Stimulated activated naive CD8-positive, alpha-beta T cell treated with anti-CD3 and anti-CD28 coated beads, Interleukin-15, amount 100 ng/mL, for 72 hours (primary cell): Measurements from ENCODE around the gene DDAH1.
"Not testable (repeated sequence)": the region's sequence is repeated elsewhere in the genome, so short reads cannot be mapped to it uniquely, and the experiment has no call there.

ENCODE experiments used
- ATAC-seq: fragments of 150-1000 bp; cut with Tn5 transposase; 2 replicates; pipeline ENCODE4 v1.10.0; 2021; ENCODE audit warnings: mild to moderate bottlenecking, moderate library complexity
- DNase-seq, 2 donors: peaks; one replicate each; pipeline ENCODE4 v3.0.0; 2021 to 2022
- H3K27ac Mint-ChIP-seq, 2 donors: one replicate each; pipeline ENCODE4 v1.8.0; 2022; ENCODE audit warnings: mild to moderate bottlenecking in 2 of 2, mixed read lengths in 2 of 2, moderate library complexity in 2 of 2
- H3K27me3 Mint-ChIP-seq: one replicate; pipeline ENCODE4 v1.8.0; 2022; ENCODE audit warnings: mixed read lengths
- H3K4me1 Mint-ChIP-seq: one replicate; pipeline ENCODE4 v1.8.0; 2022; ENCODE audit warnings: mild to moderate bottlenecking, mixed read lengths
- H3K4me3 Mint-ChIP-seq, 2 donors: one replicate each; pipeline ENCODE4 v1.8.0; 2022; ENCODE audit warnings: mild to moderate bottlenecking in 2 of 2, mixed read lengths in 2 of 2, moderate library complexity in 1 of 2
- H3K9me3 Mint-ChIP-seq, 2 donors: one replicate each; pipeline ENCODE4 v1.8.0; 2022; ENCODE audit warnings: mixed read lengths in 2 of 2

The DDAH1 gene

GRCh38 chr1:85347908-85348307 is 117.1 kb downstream of the DDAH1 start:
- no peaks in the 10 kb centered on the region for H3K27me3 Mint-ChIP-seq
- DNase-seq = no peak
- H3K27ac Mint-ChIP-seq = no peak overlapping the region
- H3K4me1 Mint-ChIP-seq = no peaks in the 10 kb centered on the region
- H3K4me3 Mint-ChIP-seq = no peak overlapping the region
- ATAC-seq = no peak
- no peaks in the 10 kb centered on the region for H3K9me3 Mint-ChIP-seq

- not testable (repeated sequence) for H3K4me3 Mint-ChIP-seq, H3K4me1 Mint-ChIP-seq, DNase-seq, ATAC-seq, H3K27me3 Mint-ChIP-seq, H3K9me3 Mint-ChIP-seq, H3K27ac Mint-ChIP-seq
Observed at GRCh38 chr1:85347275-85347674, 117.7 kb downstream of the DDAH1 start.

- H3K27ac Mint-ChIP-seq = no peak overlapping the region
- no peaks in the 10 kb centered on the region for H3K4me1 Mint-ChIP-seq
- H3K4me3 Mint-ChIP-seq = no peak overlapping the region
- H3K9me3 Mint-ChIP-seq = no peaks in the 10 kb centered on the region
- H3K27me3 Mint-ChIP-seq = peaks cover 20% of the 10 kb centered on the region
- ATAC-seq = no peak
- DNase-seq = no peak
Observed at GRCh38 chr1:85344256-85344694, 120.7 kb downstream of the DDAH1 start.

GRCh38 chr1:85343612-85344255 is 121.2 kb downstream of the DDAH1 start:
- DNase-seq (no peak), ATAC-seq (no peak)
- Mint-ChIP-seq H3K4me1 (no peaks in the 10 kb centered on the region), H3K27ac (no peak overlapping the region), H3K4me3 (no peak overlapping the region), H3K27me3 (peaks cover 24% of the 10 kb centered on the region), H3K9me3 (no peaks in the 10 kb centered on the region)

GRCh38 chr1:85343213-85343611 is 121.7 kb downstream of the DDAH1 start:
- H3K4me3 Mint-ChIP-seq = no peak overlapping the region
- H3K27me3 Mint-ChIP-seq = peaks cover 24% of the 10 kb centered on the region

GRCh38 chr1:85342207-85342606 is 122.8 kb downstream of the DDAH1 start:
- DNase-seq (no peak), ATAC-seq (no peak)
- Mint-ChIP-seq H3K27me3 (peaks cover 24% of the 10 kb centered on the region), H3K9me3 (no peaks in the 10 kb centered on the region), H3K27ac (no peak overlapping the region), H3K4me3 (no peak overlapping the region), H3K4me1 (no peaks in the 10 kb centered on the region)

More at GRCh38 chr1:85343213-85343611, 121.7 kb downstream of the DDAH1 start:
- no peak overlapping the region for H3K27ac Mint-ChIP-seq
- ATAC-seq = no peak
- DNase-seq = no peak
- H3K9me3 Mint-ChIP-seq = no peaks in the 10 kb centered on the region
- H3K4me1 Mint-ChIP-seq = no peaks in the 10 kb centered on the region

- Mint-ChIP-seq H3K4me1 (no peaks in the 10 kb centered on the region), H3K4me3 (no peak overlapping the region), H3K27me3 (peaks cover 24% of the 10 kb centered on the region), H3K27ac (no peak overlapping the region), H3K9me3 (no peaks in the 10 kb centered on the region)
- no peak for DNase-seq
- no peak for ATAC-seq
Observed at GRCh38 chr1:85340427-85340826, 124.5 kb downstream of the DDAH1 start.

GRCh38 chr1:85339656-85340399 is 125.1 kb downstream of the DDAH1 start:
- Mint-ChIP-seq H3K4me1 (peaks cover 4% of the 10 kb centered on the region), H3K27ac (no peak overlapping the region), H3K4me3 (no peak overlapping the region), H3K9me3 (no peaks in the 10 kb centered on the region), H3K27me3 (peaks cover 24% of the 10 kb centered on the region)
- DNase-seq = no peak
- no peak for ATAC-seq

GRCh38 chr1:85339089-85339488 is 125.9 kb downstream of the DDAH1 start:
- DNase-seq = no peak
- Mint-ChIP-seq H3K27ac (no peak overlapping the region), H3K4me1 (peaks cover 12% of the 10 kb centered on the region), H3K4me3 (no peak overlapping the region), H3K9me3 (peaks cover 2 to 7% of the 10 kb centered on the region in 2 donors), H3K27me3 (peaks cover 24% of the 10 kb centered on the region)
- no peak for ATAC-seq

GRCh38 chr1:85334962-85335361 is 130.0 kb downstream of the DDAH1 start:
- peaks cover 18% of the 10 kb centered on the region for H3K27me3 Mint-ChIP-seq
- no peak overlapping the region for H3K27ac Mint-ChIP-seq
- ATAC-seq (no peak), DNase-seq (no peak)
- H3K4me1 Mint-ChIP-seq = peaks cover 13% of the 10 kb centered on the region
- H3K4me3 Mint-ChIP-seq = no peak overlapping the region
- peaks cover 16 to 29% of the 10 kb centered on the region in 2 donors for H3K9me3 Mint-ChIP-seq

- H3K27ac Mint-ChIP-seq = no peak overlapping the region
- DNase-seq (no peak), ATAC-seq (no peak)
- peaks cover 16% of the 10 kb centered on the region for H3K27me3 Mint-ChIP-seq
- no peak overlapping the region for H3K4me3 Mint-ChIP-seq
- peaks cover 13% of the 10 kb centered on the region for H3K4me1 Mint-ChIP-seq
- H3K9me3 Mint-ChIP-seq = peaks cover 16 to 29% of the 10 kb centered on the region in 2 donors
Observed at GRCh38 chr1:85333186-85333585, 131.8 kb downstream of the DDAH1 start.

GRCh38 chr1:85332575-85332974 is 132.4 kb downstream of the DDAH1 start:
- H3K4me1 Mint-ChIP-seq = peaks cover 13% of the 10 kb centered on the region
- ATAC-seq (no peak), DNase-seq (no peak)
- peaks cover 16% of the 10 kb centered on the region for H3K27me3 Mint-ChIP-seq
- no peak overlapping the region for H3K27ac Mint-ChIP-seq
- peaks cover 16 to 29% of the 10 kb centered on the region in 2 donors for H3K9me3 Mint-ChIP-seq
- no peak overlapping the region for H3K4me3 Mint-ChIP-seq

GRCh38 chr1:85330711-85331290 is 134.2 kb downstream of the DDAH1 start:
- ATAC-seq (no peak), DNase-seq (no peak)
- H3K4me3 Mint-ChIP-seq = no peak overlapping the region
- peaks cover 16 to 29% of the 10 kb centered on the region in 2 donors for H3K9me3 Mint-ChIP-seq
- peaks cover 16% of the 10 kb centered on the region for H3K27me3 Mint-ChIP-seq
- H3K4me1 Mint-ChIP-seq = peaks cover 13% of the 10 kb centered on the region
- no peak overlapping the region for H3K27ac Mint-ChIP-seq

GRCh38 chr1:85330214-85330631 is 134.7 kb downstream of the DDAH1 start:
- peaks cover 16% of the 10 kb centered on the region for H3K27me3 Mint-ChIP-seq
- peaks cover 13% of the 10 kb centered on the region for H3K4me1 Mint-ChIP-seq
- no peak for DNase-seq
- ATAC-seq = no peak
- H3K9me3 Mint-ChIP-seq = peaks cover 16 to 29% of the 10 kb centered on the region in 2 donors
- H3K4me3 Mint-ChIP-seq = no peak overlapping the region
- H3K27ac Mint-ChIP-seq = no peak overlapping the region

GRCh38 chr1:85328713-85329397 is 136.1 kb downstream of the DDAH1 start:
- H3K4me3 Mint-ChIP-seq = no peak overlapping the region
- no peaks in the 10 kb centered on the region for H3K4me1 Mint-ChIP-seq
- H3K27me3 Mint-ChIP-seq = peaks cover 16% of the 10 kb centered on the region
- no peak overlapping the region for H3K27ac Mint-ChIP-seq
- ATAC-seq (no peak), DNase-seq (no peak)
- H3K9me3 Mint-ChIP-seq = peaks cover 12 to 20% of the 10 kb centered on the region in 2 donors

GRCh38 chr1:85327759-85328158 is 137.2 kb downstream of the DDAH1 start:
- Mint-ChIP-seq H3K9me3 (peaks cover 4 to 9% of the 10 kb centered on the region in 2 donors), H3K27me3 (peaks cover 16% of the 10 kb centered on the region), H3K4me3 (no peak overlapping the region), H3K4me1 (no peaks in the 10 kb centered on the region), H3K27ac (no peak overlapping the region)
- ATAC-seq = no peak
- no peak for DNase-seq
